HEK293 (cell line): ENCODE data around the gene SUSD6.

Experiments
- CTCF ChIA-PET: fragments of 350-600 bp; formaldehyde crosslinking; extraction: SDS; loops from one replicate; lab custom pipeline; 2021; ENCODE audit warnings: antibody characterized with exemption; lab: Yijun Ruan, JAX
- POLR2A ChIA-PET: fragments of 300-600 bp; formaldehyde crosslinking; extraction: SDS; loops from one replicate; lab custom pipeline; 2020; ENCODE audit warnings: antibody characterized with exemption, inconsistent platforms; lab: Yijun Ruan, JAX
- H3K27ac ChIP-seq: fragments of 200-500 bp; sonication (Bioruptor generic); 2 replicates; pipeline ENCODE4 v1.5.1; 2014; ENCODE audit warnings: low read depth, low read length, control low read depth, inconsistent platforms; ENCODE audit errors: extremely low read depth
- H3K36me3 ChIP-seq, 2 experiments: fragments of 200-500 bp in 1 of 2; sonication (Bioruptor generic) in 1 of 2; 1 replicate in 1 of 2; 2 replicates in 1 of 2; pipeline ENCODE4 v1.5.1; 2014 to 2017; ENCODE audit warnings: inconsistent platforms in 2 of 2, low read length in 2 of 2; ENCODE audit not compliant: control insufficient read depth in 2 of 2, insufficient read depth in 1 of 2
- H3K4me1 ChIP-seq: fragments of 200-500 bp; sonication (Bioruptor generic); 2 replicates; pipeline ENCODE4 v1.5.1; 2014; ENCODE audit warnings: mild to moderate bottlenecking, low read length, inconsistent platforms; ENCODE audit not compliant: control insufficient read depth, insufficient read depth
- H3K4me3 ChIP-seq: 2 replicates; pipeline ENCODE4 v1.5.1; 2011; ENCODE audit warnings: low read depth, mild to moderate bottlenecking, control low read depth, low read length, moderate library complexity
- H3K9me3 ChIP-seq: fragments of 200-500 bp; sonication (Bioruptor generic); 2 replicates; pipeline ENCODE4 v1.5.1; 2014; ENCODE audit warnings: low read depth, low read length, inconsistent platforms; ENCODE audit not compliant: control insufficient read depth, insufficient read depth
- SALL2 ChIP-seq: fragments of 450-650 bp; formaldehyde crosslinking; IDR thresholded peaks from 2 replicates; pipeline ENCODE4 v1.5.0; 2017; ENCODE audit warnings: missing biosample characterization, mild to moderate bottlenecking, missing genetic modification characterization, borderline replicate concordance
- TCF7L2 ChIP-seq: IDR thresholded peaks from 2 replicates; pipeline ENCODE4 v1.6.1; 2011; ENCODE audit warnings: low read depth, mild to moderate bottlenecking, inconsistent platforms, low read length, moderate library complexity, borderline replicate concordance
- WT1 ChIP-seq: fragments of 450-650 bp; formaldehyde crosslinking; IDR thresholded peaks from 2 replicates; pipeline ENCODE4 v1.5.1; 2016; ENCODE audit warnings: missing biosample characterization, missing genetic modification characterization
- ZBTB11 ChIP-seq: fragments of 450-650 bp; formaldehyde crosslinking; conservative IDR thresholded peaks from 2 replicates; pipeline ENCODE4 v1.5.1; 2016; ENCODE audit warnings: low read depth, missing biosample characterization, missing genetic modification characterization
- ZBTB17 ChIP-seq: fragments of 450-650 bp; formaldehyde crosslinking; IDR thresholded peaks from 2 replicates; pipeline ENCODE4 v1.5.1; 2016; ENCODE audit warnings: missing biosample characterization, missing genetic modification characterization
- ZBTB49 ChIP-seq: fragments of 450-650 bp; formaldehyde crosslinking; IDR thresholded peaks from 2 replicates; pipeline ENCODE4 v1.5.1; 2016; ENCODE audit warnings: missing biosample characterization, missing genetic modification characterization, low read depth
- ZFP37 ChIP-seq: fragments of 450-650 bp; formaldehyde crosslinking; IDR thresholded peaks from 2 replicates; pipeline ENCODE4 v1.5.1; 2016; ENCODE audit warnings: missing biosample characterization, missing genetic modification characterization
- ZNF174 ChIP-seq: fragments of 450-650 bp; formaldehyde crosslinking; IDR thresholded peaks from 2 replicates; pipeline ENCODE4 v1.5.0; 2017; ENCODE audit warnings: missing biosample characterization, mild to moderate bottlenecking, missing genetic modification characterization
- ZNF19 ChIP-seq: fragments of 450-650 bp; formaldehyde crosslinking; IDR thresholded peaks from 2 replicates; pipeline ENCODE4; 2016; ENCODE audit warnings: missing biosample characterization, missing genetic modification characterization, low read depth
- ZNF221 ChIP-seq: fragments of 450-650 bp; formaldehyde crosslinking; IDR thresholded peaks from 2 replicates; pipeline ENCODE4 v1.5.1; 2017; ENCODE audit warnings: missing biosample characterization, missing genetic modification characterization, borderline replicate concordance
- ZNF266 ChIP-seq: fragments of 450-650 bp; formaldehyde crosslinking; IDR thresholded peaks from 2 replicates; pipeline ENCODE4 v1.5.1; 2016; ENCODE audit warnings: missing biosample characterization, missing genetic modification characterization, low read depth
- ZNF341 ChIP-seq: fragments of 450-650 bp; formaldehyde crosslinking; IDR thresholded peaks from 2 replicates; pipeline ENCODE4; 2016; ENCODE audit warnings: low read depth, missing biosample characterization, missing genetic modification characterization
- ZNF354C ChIP-seq: fragments of 450-650 bp; formaldehyde crosslinking; IDR thresholded peaks from 2 replicates; pipeline ENCODE4 v1.5.1; 2016; ENCODE audit warnings: missing biosample characterization, missing genetic modification characterization, low read depth, borderline replicate concordance
- ZNF629 ChIP-seq: fragments of 450-650 bp; formaldehyde crosslinking; IDR thresholded peaks from 2 replicates; pipeline ENCODE4 v1.5.1; 2017; ENCODE audit warnings: missing biosample characterization, missing genetic modification characterization
- ZNF692 ChIP-seq: fragments of 450-650 bp; formaldehyde crosslinking; IDR thresholded peaks from 2 replicates; pipeline ENCODE4 v1.5.1; 2016; ENCODE audit warnings: missing biosample characterization, missing genetic modification characterization
- ZSCAN30 ChIP-seq: fragments of 450-650 bp; IDR thresholded peaks from 2 replicates; pipeline ENCODE4 v1.5.1; 2018; ENCODE audit warnings: missing biosample characterization, mild to moderate bottlenecking, missing genetic modification characterization, moderate library complexity
- ZSCAN4 ChIP-seq: fragments of 450-650 bp; formaldehyde crosslinking; IDR thresholded peaks from 2 replicates; pipeline ENCODE4 v1.5.1; 2017; ENCODE audit warnings: missing biosample characterization, missing genetic modification characterization
- TF ChIP-seq, protein P1 (sequence below): fragments of 450-650 bp; formaldehyde crosslinking; optimal IDR thresholded peaks from 2 replicates; pipeline ENCODE3; 2016; ENCODE audit warnings: missing biosample characterization, mild to moderate bottlenecking, missing genetic modification characterization
- TF ChIP-seq, protein P2 (sequence below): fragments of 450-650 bp; formaldehyde crosslinking; IDR thresholded peaks from 2 replicates; pipeline ENCODE4 v1.5.1; 2017; ENCODE audit warnings: missing biosample characterization, missing genetic modification characterization
- TF ChIP-seq, protein P3 (sequence below): fragments of 450-650 bp; formaldehyde crosslinking; IDR thresholded peaks from 2 replicates; pipeline ENCODE4 v1.5.1; 2016; ENCODE audit warnings: missing biosample characterization, missing genetic modification characterization

SUSD6 gene

GRCh38 chr14:69671365-69672030 lies 60.1 kb downstream of the SUSD6 start:
- Histone ChIP-seq H3K9me3 (no peaks in the 10 kb centered on the region), H3K27ac (no peak overlapping the region), H3K4me1 (peaks cover 10% of the 10 kb centered on the region), H3K36me3 (no peaks in the 10 kb centered on the region), H3K4me3 (no peak overlapping the region)
- no peak for TF ChIP-seq ZBTB11 (tag by site-specific recombination)
- TF ChIP-seq ZNF174 (tag by site-specific recombination): no peak
- TF ChIP-seq ZFP37: no peak
- TF ChIP-seq, protein P1, sequence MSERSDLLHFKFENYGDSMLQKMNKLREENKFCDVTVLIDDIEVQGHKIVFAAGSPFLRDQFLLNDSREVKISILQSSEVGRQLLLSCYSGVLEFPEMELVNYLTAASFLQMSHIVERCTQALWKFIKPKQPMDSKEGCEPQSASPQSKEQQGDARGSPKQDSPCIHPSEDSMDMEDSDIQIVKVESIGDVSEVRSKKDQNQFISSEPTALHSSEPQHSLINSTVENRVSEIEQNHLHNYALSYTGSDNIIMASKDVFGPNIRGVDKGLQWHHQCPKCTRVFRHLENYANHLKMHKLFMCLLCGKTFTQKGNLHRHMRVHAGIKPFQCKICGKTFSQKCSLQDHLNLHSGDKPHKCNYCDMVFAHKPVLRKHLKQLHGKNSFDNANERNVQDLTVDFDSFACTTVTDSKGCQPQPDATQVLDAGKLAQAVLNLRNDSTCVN (tag by site-specific recombination): no peak
- no peak for TF ChIP-seq ZSCAN4 (tag by site-specific recombination)
- TF ChIP-seq ZBTB17 (tag by site-specific recombination): no peak
- TF ChIP-seq TCF7L2: no peak
- no peak for TF ChIP-seq ZBTB49 (tag by site-specific recombination)
- TF ChIP-seq ZNF354C (tag by site-specific recombination): no peak
- no peak for TF ChIP-seq ZNF221
- TF ChIP-seq ZNF692: no peak
- no peak for TF ChIP-seq ZNF19 (tag by site-specific recombination)
- no peak for TF ChIP-seq ZSCAN30 (tag by site-specific recombination)
- no peak for TF ChIP-seq ZNF341
- TF ChIP-seq, protein P2, sequence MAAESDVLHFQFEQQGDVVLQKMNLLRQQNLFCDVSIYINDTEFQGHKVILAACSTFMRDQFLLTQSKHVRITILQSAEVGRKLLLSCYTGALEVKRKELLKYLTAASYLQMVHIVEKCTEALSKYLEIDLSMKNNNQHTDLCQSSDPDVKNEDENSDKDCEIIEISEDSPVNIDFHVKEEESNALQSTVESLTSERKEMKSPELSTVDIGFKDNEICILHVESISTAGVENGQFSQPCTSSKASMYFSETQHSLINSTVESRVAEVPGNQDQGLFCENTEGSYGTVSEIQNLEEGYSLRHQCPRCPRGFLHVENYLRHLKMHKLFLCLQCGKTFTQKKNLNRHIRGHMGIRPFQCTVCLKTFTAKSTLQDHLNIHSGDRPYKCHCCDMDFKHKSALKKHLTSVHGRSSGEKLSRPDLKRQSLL: no peak
- no peak for TF ChIP-seq ZNF266 (tag by site-specific recombination)
- TF ChIP-seq SALL2: no peak
- TF ChIP-seq ZNF629 (tag by site-specific recombination): no peak
- no peak for TF ChIP-seq WT1 (tag by site-specific recombination)
- TF ChIP-seq, protein P3, sequence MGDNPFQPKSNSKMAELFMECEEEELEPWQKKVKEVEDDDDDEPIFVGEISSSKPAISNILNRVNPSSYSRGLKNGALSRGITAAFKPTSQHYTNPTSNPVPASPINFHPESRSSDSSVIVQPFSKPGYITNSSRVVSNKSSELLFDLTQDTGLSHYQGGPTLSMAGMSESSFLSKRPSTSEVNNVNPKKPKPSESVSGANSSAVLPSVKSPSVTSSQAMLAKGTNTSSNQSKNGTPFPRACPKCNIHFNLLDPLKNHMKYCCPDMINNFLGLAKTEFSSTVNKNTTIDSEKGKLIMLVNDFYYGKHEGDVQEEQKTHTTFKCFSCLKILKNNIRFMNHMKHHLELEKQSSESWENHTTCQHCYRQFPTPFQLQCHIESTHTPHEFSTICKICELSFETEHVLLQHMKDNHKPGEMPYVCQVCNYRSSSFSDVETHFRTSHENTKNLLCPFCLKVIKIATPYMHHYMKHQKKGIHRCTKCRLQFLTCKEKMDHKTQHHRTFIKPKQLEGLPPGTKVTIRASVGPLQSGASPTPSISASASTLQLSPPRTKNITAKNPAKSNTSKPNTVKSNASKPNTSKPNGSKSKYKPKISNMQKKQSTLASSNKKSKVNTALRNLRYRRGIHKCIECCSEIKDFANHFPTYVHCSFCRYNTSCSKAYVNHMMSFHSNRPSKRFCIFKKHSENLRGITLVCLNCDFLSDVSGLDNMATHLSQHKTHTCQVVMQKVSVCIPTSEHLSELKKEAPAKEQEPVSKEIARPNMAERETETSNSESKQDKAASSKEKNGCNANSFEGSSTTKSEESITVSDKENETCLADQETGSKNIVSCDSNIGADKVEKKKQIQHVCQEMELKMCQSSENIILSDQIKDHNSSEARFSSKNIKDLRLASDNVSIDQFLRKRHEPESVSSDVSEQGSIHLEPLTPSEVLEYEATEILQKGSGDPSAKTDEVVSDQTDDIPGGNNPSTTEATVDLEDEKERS (tag by site-specific recombination): no peak
- ChIA-PET POLR2A (no interaction called here), CTCF (interaction anchor here (1.0 kb wide), 1 partner anchor 54 kb away, joined by 6 read pairs; no protein-coding TSS in a partner anchor)
